Limb (tissue), 2 donors: ENCODE results near the gene UGT2A1.
A peak's percentile ranks its signal among the peaks of the same experiment; 100 is the strongest.
"Not testable (repeated sequence)": the region's sequence is repeated elsewhere in the genome, so short reads cannot be mapped to it uniquely, and the experiment has no call there.

Experiments
- DNase-seq, 2 donors: peaks; one replicate each; pipeline ENCODE4 v3.0.0-alpha.2; 2016; ENCODE audit errors: extremely low spot score in 2 of 2

The UGT2A1 gene

GRCh38 chr4:69653147-69653546 lies at the start of gene UGT2A1:
TSS of gene UGT2A1 (minus strand) at chr4:69653247. CDS start at chr4:69647644, 5,603 bp downstream.
- no peak for DNase-seq

DNA sequence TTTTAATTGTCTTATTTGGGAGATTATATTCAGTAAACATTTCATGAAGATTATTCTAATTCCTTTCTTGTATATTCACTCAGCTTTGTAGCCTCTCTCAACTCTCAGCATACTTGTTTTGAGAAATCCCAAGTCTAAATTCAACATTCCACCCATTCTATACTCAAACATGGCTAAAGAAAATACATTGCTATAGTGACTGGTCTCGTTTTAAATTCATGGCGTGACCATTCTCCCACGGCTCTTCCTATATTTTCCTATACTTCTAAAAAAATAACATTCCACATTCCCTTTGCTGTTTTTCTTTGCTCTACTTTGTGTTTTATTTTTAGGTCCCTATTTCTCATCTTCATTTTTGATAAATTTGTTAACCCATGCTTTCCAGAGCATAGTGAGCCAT lies 49.2 kb upstream of the UGT2A1 start:
- DNase-seq: no peak

DNA sequence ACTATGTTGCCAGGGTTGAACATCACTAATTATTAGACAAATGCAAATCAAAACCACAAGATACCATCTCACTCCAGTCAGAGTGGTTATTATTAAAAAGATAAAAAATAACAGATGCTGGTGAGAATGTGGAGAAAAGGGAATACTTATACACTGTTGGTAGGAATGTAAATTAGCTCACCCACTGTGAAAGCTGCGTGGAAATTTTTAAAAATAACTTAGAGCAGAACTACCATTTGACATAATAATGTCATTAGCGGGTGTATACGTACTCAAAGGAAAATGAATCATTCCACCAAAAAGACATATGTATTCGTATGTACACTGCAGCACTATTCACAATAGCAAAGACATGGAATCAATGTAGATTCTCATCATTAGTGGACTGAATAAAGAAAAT lies 48.6 kb upstream of the UGT2A1 start:
- DNase-seq: no peak

- DNase-seq: no peak
These were observed 44.6 kb upstream of the UGT2A1 start for GRCh38 chr4:69697536-69698242.

GRCh38 chr4:69689599-69689998 lies 36.6 kb upstream of the UGT2A1 start:
- peak in 1 of 2 donors; percentile 80 for DNase-seq

DNA sequence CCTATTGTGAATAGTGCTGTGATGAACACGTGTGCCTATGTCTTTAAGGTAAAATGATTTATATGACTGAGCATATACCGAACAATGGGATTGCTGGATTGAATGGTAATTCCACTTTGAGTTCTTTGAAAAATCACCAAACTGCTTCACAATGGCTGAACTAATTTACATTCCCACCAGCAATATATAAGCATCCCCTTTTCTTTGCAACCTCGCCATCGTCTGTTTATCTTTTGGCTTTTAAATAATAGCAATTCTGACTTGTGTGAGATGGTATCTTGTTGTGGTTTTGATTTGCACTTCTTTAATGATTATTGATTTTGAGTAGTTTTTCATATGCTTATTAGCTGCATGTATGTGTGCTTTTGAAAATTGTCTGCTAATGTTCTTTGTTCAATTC lies 31.8 kb upstream of the UGT2A1 start:
- DNase-seq: no peak

- DNase-seq: no peak
These were observed 15.6 kb upstream of the UGT2A1 start for GRCh38 chr4:69668680-69669079.

DNA sequence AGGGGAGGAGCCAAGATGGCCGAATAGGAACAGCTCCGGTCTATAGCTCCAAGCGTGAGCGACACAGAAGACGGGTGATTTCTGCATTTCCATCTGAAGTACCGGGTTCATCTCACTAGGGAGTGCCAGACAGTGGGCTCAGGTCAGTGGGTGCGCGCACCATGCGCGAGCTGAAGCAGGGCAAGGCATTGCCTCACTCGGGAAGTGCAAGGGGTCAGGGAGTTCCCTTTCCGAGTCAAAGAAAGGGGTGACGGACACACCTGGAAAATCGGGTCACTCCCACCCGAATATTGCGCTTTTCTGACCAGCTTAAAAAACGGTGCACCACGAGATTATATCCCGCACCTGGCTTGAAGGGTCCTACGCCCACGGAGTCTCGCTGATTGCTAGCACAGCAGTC lies 11.0 kb upstream of the UGT2A1 start:
- DNase-seq: not testable (repeated sequence)

DNA sequence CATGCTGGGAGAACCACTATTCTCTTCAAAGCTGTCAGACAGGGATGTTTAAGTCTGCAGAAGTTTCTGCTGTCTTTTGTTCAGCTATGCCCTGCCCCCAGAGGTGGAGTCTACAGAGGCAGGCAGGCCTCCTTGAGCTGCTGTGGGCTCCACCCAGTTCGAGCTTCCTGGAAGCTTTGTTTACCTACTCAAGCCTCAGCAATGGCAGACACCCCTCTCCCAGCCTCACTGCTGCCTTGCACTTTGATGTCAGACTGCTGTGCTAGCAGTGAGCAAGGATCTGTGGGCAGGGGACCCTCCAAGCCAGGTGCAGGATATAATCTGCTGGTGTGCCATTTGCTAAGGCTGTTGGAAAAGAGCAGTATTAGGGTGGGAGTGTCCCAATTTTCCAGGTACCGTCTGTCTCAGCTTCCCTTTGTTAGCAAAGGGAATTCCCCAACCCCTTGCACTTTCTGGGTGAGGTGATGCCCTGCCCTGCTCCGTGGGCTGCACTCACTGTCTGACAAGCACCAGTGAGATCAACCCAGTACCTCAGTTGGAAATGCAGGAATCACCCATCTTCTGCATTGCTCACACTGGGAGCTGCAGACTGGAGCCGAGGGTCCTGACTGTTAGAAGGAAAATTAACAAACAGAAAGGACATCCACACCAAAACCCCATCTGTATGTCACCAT lies 8.2 kb upstream of the UGT2A1 start:
- DNase-seq: not testable (repeated sequence)

DNA sequence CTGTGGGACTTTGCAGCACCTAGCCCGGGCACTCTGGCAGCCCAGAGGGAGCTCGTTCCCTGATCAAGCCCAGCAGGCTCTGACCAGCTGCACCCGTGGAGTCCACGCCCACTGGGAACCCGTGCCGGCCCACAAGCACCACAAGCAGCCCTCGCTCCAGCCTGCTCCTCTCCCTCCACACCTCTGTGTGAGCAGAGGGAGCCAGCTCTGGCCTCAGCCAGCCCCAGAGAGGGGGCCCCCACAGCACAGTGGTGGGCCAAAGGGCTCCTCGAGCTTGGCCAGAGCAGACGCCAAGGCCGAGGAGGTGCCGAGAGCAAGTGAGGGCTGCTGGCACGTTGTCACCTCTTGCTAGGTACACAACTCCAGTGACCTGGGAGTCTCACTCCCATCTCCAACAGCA lies 5.1 kb upstream of the UGT2A1 start:
- DNase-seq: no peak

DNA sequence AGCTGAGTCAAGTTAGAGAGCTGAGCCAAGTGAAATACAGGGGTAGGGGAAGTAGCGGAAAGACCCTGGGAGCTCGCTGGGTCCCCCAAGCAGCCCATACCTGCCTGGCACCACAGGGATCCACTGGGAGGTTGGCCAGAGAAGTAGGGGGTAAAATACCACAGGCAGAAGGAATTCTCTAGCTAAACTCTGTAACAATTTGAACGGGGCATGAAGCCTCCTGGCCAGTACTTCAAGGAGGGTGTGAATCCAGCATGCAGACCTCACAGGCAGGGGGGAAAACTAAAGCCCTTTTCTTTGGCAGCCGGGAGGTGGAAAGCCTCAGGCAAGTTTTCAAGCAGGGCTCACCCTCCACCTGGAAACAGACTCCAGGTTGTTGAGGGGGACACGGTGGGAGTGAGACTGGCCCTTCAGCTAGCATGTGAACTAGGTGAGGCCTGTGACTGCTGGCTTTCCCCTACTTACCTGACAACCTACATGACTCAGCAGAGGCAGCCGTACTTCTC lies 3.7 kb upstream of the UGT2A1 start:
- DNase-seq: no peak

DNA sequence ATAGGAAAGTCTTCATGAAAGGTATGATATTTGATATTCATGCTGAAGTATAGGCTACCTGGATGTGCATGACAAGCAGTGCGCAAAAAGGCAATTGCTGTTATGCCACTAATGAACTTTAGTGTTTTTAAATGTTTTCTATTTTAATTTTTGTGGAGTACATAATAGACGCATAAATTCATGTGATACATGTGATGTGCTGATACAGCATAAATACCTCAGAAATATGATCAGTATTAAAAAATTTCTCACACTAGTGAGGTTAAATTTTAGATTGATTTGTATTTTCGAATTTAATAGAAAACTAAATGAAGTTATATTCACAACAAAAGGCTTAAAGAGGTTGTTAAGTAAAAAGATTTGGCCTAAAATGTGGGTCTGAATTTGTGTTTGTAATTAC lies 2.2 kb downstream of the UGT2A1 start:
- no peak for DNase-seq

GRCh38 chr4:69649629-69650028 lies 3.4 kb downstream of the UGT2A1 start:
- DNase-seq: no peak

DNA sequence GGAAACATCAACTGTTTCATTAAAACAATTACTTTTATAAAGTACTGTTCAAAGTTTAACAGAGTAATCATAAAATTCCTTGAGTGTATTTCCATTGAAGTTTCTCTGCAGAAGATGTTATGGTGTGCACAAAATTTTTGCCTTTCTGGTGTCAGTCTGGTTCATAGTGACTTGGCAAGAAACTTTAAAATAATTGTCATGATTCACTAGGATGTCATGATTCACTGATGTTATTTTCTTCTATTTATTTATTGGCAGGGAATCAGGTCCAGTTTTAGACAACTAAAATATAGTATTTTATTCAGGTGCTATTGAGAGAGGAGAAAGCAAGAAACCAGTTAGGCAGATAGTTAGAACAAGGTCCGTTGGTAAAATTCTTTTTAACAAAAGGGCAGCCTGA lies 3.8 kb downstream of the UGT2A1 start:
- DNase-seq: no peak

- no peak for DNase-seq
These were observed 10.1 kb downstream of the UGT2A1 start for GRCh38 chr4:69642961-69643360.

DNA sequence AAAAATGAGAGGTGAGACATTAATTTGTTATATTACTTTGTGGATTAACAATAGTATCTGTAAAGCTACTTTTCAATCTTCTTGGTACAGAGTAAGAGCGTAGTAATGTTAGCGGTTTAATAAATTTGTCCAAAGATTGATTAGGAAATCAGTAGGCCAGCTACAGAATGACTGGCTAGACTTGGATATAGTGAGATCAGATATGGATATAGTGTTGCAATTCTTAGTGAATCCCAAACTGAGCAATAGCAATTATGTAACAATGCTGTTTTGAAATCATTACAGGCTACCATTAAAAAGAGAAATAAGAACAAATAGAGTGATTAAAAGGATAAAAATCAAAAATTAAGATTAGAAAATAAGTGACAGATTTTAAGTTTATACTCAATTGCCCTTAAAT lies 12.8 kb downstream of the UGT2A1 start:
- DNase-seq: no peak

GRCh38 chr4:69639542-69639941 lies 13.5 kb downstream of the UGT2A1 start, which contains the start of gene UGT2A2:
TSS of gene UGT2A2 (minus strand) at chr4:69639642. CDS start at chr4:69639640, 2 bp downstream.
- DNase-seq: no peak

DNA sequence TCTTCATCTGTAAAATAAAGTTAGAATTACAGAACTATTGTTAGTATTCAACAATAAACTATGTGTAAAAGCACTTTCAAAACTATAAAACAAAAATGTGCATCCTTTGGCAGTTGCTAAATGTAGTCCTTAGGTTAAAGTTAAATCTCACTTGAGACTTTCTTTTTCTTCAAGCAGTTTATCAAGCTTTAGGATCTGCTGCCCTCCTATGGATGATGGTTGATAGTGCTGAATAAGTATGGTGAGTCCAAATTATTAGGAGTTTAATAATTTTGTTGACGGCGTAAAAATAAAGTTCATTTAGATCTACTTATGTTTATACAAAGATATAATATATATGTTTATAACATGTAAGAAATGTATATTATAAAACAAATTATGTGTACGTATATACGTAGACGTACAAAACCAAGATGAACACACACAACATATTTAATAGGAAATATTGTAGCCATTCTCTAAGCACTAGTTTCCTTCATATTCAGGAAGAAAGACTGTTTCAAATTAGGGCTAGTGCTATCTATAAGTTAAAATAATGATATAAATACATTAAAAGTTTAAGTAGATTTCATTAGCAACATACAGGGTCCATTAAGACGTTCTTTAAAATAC lies 35.9 kb downstream of the UGT2A1 start:
- DNase-seq: peak in 1 of 2 donors; percentile 50

- no peak for DNase-seq
These were observed 42.6 kb downstream of the UGT2A1 start for GRCh38 chr4:69610484-69610883.

DNA sequence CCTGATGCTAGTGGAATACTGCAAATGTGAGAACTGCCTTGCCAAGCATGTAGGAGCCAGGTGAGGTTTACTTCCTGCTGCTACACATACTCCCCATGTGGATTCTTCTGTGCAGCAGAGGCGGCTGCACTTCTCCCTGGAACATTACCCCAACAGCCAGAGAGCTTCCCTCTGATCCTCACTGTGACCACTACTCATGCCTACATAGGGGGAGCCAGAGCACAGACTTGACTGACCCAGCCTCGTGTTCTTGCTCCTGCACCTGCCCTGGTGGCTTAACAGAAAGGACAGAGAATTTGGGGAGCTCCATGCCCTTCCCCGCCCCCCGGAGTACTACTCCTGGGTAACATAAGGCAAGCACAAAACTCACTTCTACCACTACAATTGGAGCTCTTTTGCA lies 52.0 kb downstream of the UGT2A1 start:
- no peak for DNase-seq

DNA sequence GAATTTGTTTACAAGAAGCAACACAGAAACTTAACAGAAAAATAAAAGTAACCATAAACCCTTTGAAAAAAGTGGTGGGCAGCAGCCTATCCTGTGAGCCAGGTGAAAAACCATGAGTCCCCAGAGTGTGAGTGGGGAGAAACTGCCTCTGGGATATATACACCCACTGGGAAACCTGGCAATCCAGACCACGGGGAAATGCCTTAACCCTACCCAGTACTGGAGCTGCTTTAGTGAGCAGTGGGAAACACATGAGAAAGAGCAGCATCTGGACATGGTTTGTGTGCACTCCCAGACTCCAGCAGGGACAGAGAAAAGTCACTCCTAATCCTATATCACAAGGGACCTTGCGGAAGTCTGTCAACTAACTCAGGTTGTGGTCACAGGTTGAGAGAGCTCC lies 53.0 kb downstream of the UGT2A1 start:
- no peak for DNase-seq

DNA sequence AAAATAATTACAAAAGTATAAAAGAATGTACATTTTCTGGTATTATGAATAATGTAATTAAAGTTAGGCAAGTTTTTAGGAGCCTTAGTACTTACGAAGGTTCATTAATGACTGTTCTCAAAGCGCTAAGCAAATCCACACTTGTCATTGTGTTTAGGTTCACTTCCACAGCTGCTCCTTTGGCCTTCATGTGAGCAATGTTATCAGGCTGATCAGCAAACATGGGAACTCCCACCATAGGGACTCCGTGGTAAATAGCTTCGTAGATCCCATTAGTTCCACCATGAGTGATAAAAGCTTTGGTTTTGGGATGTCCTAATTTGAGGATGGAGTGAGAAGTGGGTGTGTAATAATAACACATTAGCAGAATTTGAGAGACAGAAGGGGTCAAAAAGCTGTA lies 58.7 kb downstream of the UGT2A1 start:
- no peak for DNase-seq
